ENCODE measurements around the gene ZNF275.

The ZNF275 gene

GRCh38 chrX:153374426-153374825 is 40.5 kb downstream of the ZNF275 start:
- no peaks in the 10 kb centered on the region for H3K27me3 ChIP-seq (ENCODE audit: control insufficient read depth in 1 of 2, insufficient read depth in 2 of 2, low read length in 2 of 2)
- no peaks in the 10 kb centered on the region for H3K36me3 ChIP-seq (ENCODE audit: control insufficient read depth in 1 of 2, insufficient read depth in 2 of 2, low read length in 2 of 2)
- no peak overlapping the region for H3K27ac ChIP-seq (ENCODE audit: low read depth, low read length)
- H3K9ac ChIP-seq (ENCODE audit: low read depth in 1 of 2, low read length in 2 of 2): no peak overlapping the region
- no peaks in the 10 kb centered on the region for H3K4me1 ChIP-seq (ENCODE audit: control insufficient read depth in 1 of 2, insufficient read depth in 2 of 2, low read length in 2 of 2)
- H3K4me3 ChIP-seq (ENCODE audit: low read depth in 1 of 2, low read length in 2 of 2): no peak overlapping the region
- no peaks in the 10 kb centered on the region for H3K9me3 ChIP-seq (ENCODE audit: control insufficient read depth in 1 of 2, low read length in 2 of 2)

- Histone ChIP-seq H3K9ac (ENCODE audit: low read depth in 1 of 2, low read length in 2 of 2) (no peak overlapping the region), H3K27me3 (ENCODE audit: control insufficient read depth in 1 of 2, insufficient read depth in 2 of 2, low read length in 2 of 2) (no peaks in the 10 kb centered on the region), H3K36me3 (ENCODE audit: control insufficient read depth in 1 of 2, insufficient read depth in 2 of 2, low read length in 2 of 2) (no peaks in the 10 kb centered on the region), H3K4me1 (ENCODE audit: control insufficient read depth in 1 of 2, insufficient read depth in 2 of 2, low read length in 2 of 2) (no peaks in the 10 kb centered on the region), H3K27ac (ENCODE audit: low read depth, low read length) (no peak overlapping the region), H3K4me3 (ENCODE audit: low read depth in 1 of 2, low read length in 2 of 2) (no peak overlapping the region), H3K9me3 (ENCODE audit: control insufficient read depth in 1 of 2, low read length in 2 of 2) (no peaks in the 10 kb centered on the region)
Measured at GRCh38 chrX:153375571-153375970, 41.6 kb downstream of the ZNF275 start.

GRCh38 chrX:153377727-153378126 is 43.8 kb downstream of the ZNF275 start:
- H3K9ac ChIP-seq (ENCODE audit: low read depth in 1 of 2, low read length in 2 of 2): no peak overlapping the region
- H3K4me3 ChIP-seq (ENCODE audit: low read depth in 1 of 2, low read length in 2 of 2): no peak overlapping the region
- no peaks in the 10 kb centered on the region for H3K9me3 ChIP-seq (ENCODE audit: control insufficient read depth in 1 of 2, low read length in 2 of 2)
- H3K27me3 ChIP-seq (ENCODE audit: control insufficient read depth in 1 of 2, insufficient read depth in 2 of 2, low read length in 2 of 2): no peaks in the 10 kb centered on the region
- H3K27ac ChIP-seq (ENCODE audit: low read depth, low read length): no peak overlapping the region
- H3K4me1 ChIP-seq (ENCODE audit: control insufficient read depth in 1 of 2, insufficient read depth in 2 of 2, low read length in 2 of 2): peaks cover 0 to 3% of the 10 kb centered on the region in 2 donors
- no peaks in the 10 kb centered on the region for H3K36me3 ChIP-seq (ENCODE audit: control insufficient read depth in 1 of 2, insufficient read depth in 2 of 2, low read length in 2 of 2)

- H3K27me3 ChIP-seq (ENCODE audit: control insufficient read depth in 1 of 2, insufficient read depth in 2 of 2, low read length in 2 of 2): no peaks in the 10 kb centered on the region
- no peak overlapping the region for H3K27ac ChIP-seq (ENCODE audit: low read depth, low read length)
- H3K4me1 ChIP-seq (ENCODE audit: control insufficient read depth in 1 of 2, insufficient read depth in 2 of 2, low read length in 2 of 2): peaks cover 0 to 3% of the 10 kb centered on the region in 2 donors
- no peaks in the 10 kb centered on the region for H3K9me3 ChIP-seq (ENCODE audit: control insufficient read depth in 1 of 2, low read length in 2 of 2)
- H3K36me3 ChIP-seq (ENCODE audit: control insufficient read depth in 1 of 2, insufficient read depth in 2 of 2, low read length in 2 of 2): no peaks in the 10 kb centered on the region
- no peak overlapping the region for H3K9ac ChIP-seq (ENCODE audit: low read depth in 1 of 2, low read length in 2 of 2)
- H3K4me3 ChIP-seq (ENCODE audit: low read depth in 1 of 2, low read length in 2 of 2): no peak overlapping the region
Measured at GRCh38 chrX:153378607-153379006, 44.7 kb downstream of the ZNF275 start.

DNA sequence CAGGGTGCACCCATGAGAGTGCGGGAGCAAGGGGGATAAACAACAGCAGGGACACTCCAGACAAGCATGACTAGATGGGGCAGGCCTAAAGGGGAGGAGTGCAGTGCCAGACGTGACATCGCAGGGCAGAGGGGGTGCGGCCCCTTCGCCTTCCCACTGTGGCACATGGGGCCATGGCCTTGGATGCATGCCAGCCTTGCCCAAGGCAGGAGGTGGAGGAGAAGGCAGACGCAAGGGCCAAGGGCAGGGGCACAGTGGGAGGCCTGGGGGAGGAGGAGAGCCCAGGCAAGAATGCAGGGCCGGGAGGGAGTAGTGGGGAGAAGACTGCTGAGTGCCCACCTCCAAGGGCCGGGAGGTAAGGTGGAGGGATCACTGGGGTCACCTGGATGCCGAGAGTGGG is 45.6 kb downstream of the ZNF275 start:
- Histone ChIP-seq H3K36me3 (ENCODE audit: control insufficient read depth in 1 of 2, insufficient read depth in 2 of 2, low read length in 2 of 2) (no peaks in the 10 kb centered on the region), H3K9me3 (ENCODE audit: control insufficient read depth in 1 of 2, low read length in 2 of 2) (no peaks in the 10 kb centered on the region), H3K9ac (ENCODE audit: low read depth in 1 of 2, low read length in 2 of 2) (no peak overlapping the region), H3K27ac (ENCODE audit: low read depth, low read length) (no peak overlapping the region), H3K4me1 (ENCODE audit: control insufficient read depth in 1 of 2, insufficient read depth in 2 of 2, low read length in 2 of 2) (peaks cover 0 to 3% of the 10 kb centered on the region in 2 donors), H3K4me3 (ENCODE audit: low read depth in 1 of 2, low read length in 2 of 2) (no peak overlapping the region), H3K27me3 (ENCODE audit: control insufficient read depth in 1 of 2, insufficient read depth in 2 of 2, low read length in 2 of 2) (no peaks in the 10 kb centered on the region)

GRCh38 chrX:153379971-153380581 is 46.1 kb downstream of the ZNF275 start:
- H3K9me3 ChIP-seq (ENCODE audit: control insufficient read depth in 1 of 2, low read length in 2 of 2): no peaks in the 10 kb centered on the region
- H3K4me1 ChIP-seq (ENCODE audit: control insufficient read depth in 1 of 2, insufficient read depth in 2 of 2, low read length in 2 of 2): peaks cover 0 to 3% of the 10 kb centered on the region in 2 donors
- H3K9ac ChIP-seq (ENCODE audit: low read depth in 1 of 2, low read length in 2 of 2): no peak overlapping the region
- no peak overlapping the region for H3K27ac ChIP-seq (ENCODE audit: low read depth, low read length)
- H3K36me3 ChIP-seq (ENCODE audit: control insufficient read depth in 1 of 2, insufficient read depth in 2 of 2, low read length in 2 of 2): no peaks in the 10 kb centered on the region
- H3K4me3 ChIP-seq (ENCODE audit: low read depth in 1 of 2, low read length in 2 of 2): no peak overlapping the region
- H3K27me3 ChIP-seq (ENCODE audit: control insufficient read depth in 1 of 2, insufficient read depth in 2 of 2, low read length in 2 of 2): no peaks in the 10 kb centered on the region

DNA sequence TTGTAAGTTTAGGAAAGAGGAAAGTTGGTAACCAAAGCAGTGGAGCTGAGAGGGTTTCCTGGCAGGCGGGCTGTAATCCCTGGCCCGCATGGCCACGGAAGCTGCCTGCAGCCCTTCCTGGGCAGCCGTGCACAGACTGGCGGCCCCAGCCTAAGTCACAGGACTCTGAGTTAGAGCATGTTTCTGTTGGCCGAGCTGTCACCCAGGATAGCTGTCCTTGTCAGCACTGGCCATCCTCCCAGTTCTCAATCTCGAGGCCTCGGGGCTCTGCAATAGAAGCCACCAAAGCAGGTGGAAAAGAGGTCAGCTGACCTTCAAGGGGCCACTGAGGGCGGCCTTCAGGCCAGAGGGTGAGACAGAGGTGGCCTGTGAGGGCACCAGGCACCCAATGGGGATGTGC is 46.7 kb downstream of the ZNF275 start:
- no peak overlapping the region for H3K27ac ChIP-seq (ENCODE audit: low read depth, low read length)

DNA sequence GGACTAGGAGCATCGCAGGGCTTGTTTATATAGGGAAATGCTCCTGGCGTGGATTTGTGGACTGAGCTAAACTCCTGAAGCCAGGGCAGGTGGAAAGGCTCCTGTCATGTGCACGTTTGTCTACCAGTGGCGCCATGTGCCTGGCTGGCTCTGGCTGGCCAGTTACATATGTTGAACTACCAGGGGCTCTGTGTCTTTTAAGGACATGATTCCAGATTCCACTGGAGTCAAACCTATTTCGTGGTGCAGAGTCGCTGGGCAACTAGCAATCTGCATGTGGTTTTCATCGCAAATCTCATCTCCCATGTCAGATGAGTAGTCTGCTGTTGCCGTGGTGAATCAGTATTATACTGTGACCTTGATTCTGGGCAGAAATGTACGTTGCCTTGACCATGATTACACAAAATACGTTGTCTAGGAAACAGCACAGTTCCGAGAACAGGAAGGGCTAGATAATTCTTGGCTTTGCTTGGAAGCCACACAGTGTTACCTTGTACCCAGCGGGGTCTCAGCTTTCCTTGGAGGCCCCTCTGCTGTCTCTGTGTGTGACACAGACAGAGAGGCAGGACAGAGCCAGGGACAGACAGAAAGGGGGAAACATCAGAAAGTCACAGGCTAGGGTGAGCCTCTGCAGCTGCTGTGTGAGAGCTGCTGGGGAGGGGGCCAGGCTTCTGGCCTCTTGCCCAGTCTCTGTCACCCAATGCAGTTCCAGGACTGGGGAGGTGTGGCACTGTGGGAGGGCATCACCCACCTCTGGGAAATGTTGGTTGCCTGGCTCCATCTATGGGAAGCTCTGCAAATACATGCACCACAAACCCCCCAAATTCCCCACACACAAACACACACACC is 48.0 kb downstream of the ZNF275 start:
- Histone ChIP-seq H3K9ac (ENCODE audit: low read depth in 1 of 2, low read length in 2 of 2) (no peak overlapping the region), H3K4me3 (ENCODE audit: low read depth in 1 of 2, low read length in 2 of 2) (no peak overlapping the region), H3K36me3 (ENCODE audit: control insufficient read depth in 1 of 2, insufficient read depth in 2 of 2, low read length in 2 of 2) (no peaks in the 10 kb centered on the region), H3K27me3 (ENCODE audit: control insufficient read depth in 1 of 2, insufficient read depth in 2 of 2, low read length in 2 of 2) (no peaks in the 10 kb centered on the region), H3K4me1 (ENCODE audit: control insufficient read depth in 1 of 2, insufficient read depth in 2 of 2, low read length in 2 of 2) (peaks cover 0 to 3% of the 10 kb centered on the region in 2 donors), H3K27ac (ENCODE audit: low read depth, low read length) (no peak overlapping the region), H3K9me3 (ENCODE audit: control insufficient read depth in 1 of 2, low read length in 2 of 2) (no peaks in the 10 kb centered on the region)

More for the DNA sequence above, 46.7 kb downstream of the ZNF275 start:
- Histone ChIP-seq H3K9me3 (ENCODE audit: control insufficient read depth in 1 of 2, low read length in 2 of 2) (no peaks in the 10 kb centered on the region), H3K27me3 (ENCODE audit: control insufficient read depth in 1 of 2, insufficient read depth in 2 of 2, low read length in 2 of 2) (no peaks in the 10 kb centered on the region), H3K4me1 (ENCODE audit: control insufficient read depth in 1 of 2, insufficient read depth in 2 of 2, low read length in 2 of 2) (peaks cover 0 to 3% of the 10 kb centered on the region in 2 donors), H3K36me3 (ENCODE audit: control insufficient read depth in 1 of 2, insufficient read depth in 2 of 2, low read length in 2 of 2) (no peaks in the 10 kb centered on the region), H3K4me3 (ENCODE audit: low read depth in 1 of 2, low read length in 2 of 2) (no peak overlapping the region), H3K9ac (ENCODE audit: low read depth in 1 of 2, low read length in 2 of 2) (no peak overlapping the region)

DNA sequence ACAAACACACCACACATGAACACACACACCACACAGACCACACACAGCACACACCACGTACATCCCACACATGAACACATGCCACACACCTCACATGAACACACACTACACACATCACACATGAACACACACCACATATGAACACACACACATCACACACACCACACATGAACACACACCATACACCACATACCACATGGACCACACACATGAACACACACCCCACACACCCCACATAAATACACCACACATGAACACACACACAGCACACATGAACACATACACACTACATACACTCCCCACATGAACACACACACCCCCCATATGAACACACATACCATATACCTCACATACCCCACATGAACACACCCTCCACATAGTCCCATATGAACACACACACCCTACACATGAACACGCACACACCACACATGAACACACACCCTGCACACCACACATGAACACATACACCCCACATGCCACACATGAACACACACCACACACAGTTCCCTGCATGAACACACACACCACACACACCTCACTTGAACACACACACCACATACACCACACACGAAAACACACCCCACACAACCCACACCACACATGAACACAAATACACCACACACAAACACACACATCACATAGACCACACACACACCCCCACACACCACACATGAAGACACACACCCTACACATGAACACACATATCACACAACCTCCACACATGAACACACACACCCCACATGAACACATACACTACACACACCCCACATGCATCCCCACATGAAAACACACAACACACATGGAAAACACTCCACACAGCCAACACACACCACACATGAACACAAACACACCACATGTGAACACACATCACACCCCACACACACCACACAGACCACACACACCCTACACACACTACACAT is 48.9 kb downstream of the ZNF275 start:
- Histone ChIP-seq H3K9ac (ENCODE audit: low read depth in 1 of 2, low read length in 2 of 2) (no peak overlapping the region), H3K4me3 (ENCODE audit: low read depth in 1 of 2, low read length in 2 of 2) (no peak overlapping the region), H3K4me1 (ENCODE audit: control insufficient read depth in 1 of 2, insufficient read depth in 2 of 2, low read length in 2 of 2) (peaks cover 0 to 3% of the 10 kb centered on the region in 2 donors), H3K36me3 (ENCODE audit: control insufficient read depth in 1 of 2, insufficient read depth in 2 of 2, low read length in 2 of 2) (no peaks in the 10 kb centered on the region), H3K27ac (ENCODE audit: low read depth, low read length) (no peak overlapping the region), H3K9me3 (ENCODE audit: control insufficient read depth in 1 of 2, low read length in 2 of 2) (no peaks in the 10 kb centered on the region), H3K27me3 (ENCODE audit: control insufficient read depth in 1 of 2, insufficient read depth in 2 of 2, low read length in 2 of 2) (no peaks in the 10 kb centered on the region)

DNA sequence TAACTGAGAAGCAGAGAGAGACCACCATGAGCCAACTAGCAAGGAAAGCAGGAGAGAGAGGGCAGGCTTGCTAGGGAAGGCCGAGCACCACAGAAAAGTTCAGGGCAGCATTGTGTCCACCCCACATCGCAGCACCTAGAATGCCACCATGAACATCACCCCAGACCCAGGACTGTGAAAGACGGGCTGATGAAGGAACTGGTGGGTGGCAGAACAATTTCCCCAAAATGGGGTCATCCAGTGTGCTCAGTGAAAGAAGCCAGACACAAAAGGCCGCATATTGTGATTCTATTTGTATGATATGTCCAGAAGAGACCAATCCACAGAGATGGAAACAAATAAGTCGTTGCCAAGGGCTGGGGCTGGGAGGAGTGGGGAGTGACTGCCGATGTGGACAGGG is 50.4 kb downstream of the ZNF275 start:
- no peak overlapping the region for H3K27ac ChIP-seq (ENCODE audit: low read depth, low read length)
- no peaks in the 10 kb centered on the region for H3K36me3 ChIP-seq (ENCODE audit: control insufficient read depth in 1 of 2, insufficient read depth in 2 of 2, low read length in 2 of 2)
- peaks cover 0 to 3% of the 10 kb centered on the region in 2 donors for H3K4me1 ChIP-seq (ENCODE audit: control insufficient read depth in 1 of 2, insufficient read depth in 2 of 2, low read length in 2 of 2)
- H3K27me3 ChIP-seq (ENCODE audit: control insufficient read depth in 1 of 2, insufficient read depth in 2 of 2, low read length in 2 of 2): no peaks in the 10 kb centered on the region
- no peak overlapping the region for H3K9ac ChIP-seq (ENCODE audit: low read depth in 1 of 2, low read length in 2 of 2)
- H3K4me3 ChIP-seq (ENCODE audit: low read depth in 1 of 2, low read length in 2 of 2): no peak overlapping the region
- no peaks in the 10 kb centered on the region for H3K9me3 ChIP-seq (ENCODE audit: control insufficient read depth in 1 of 2, low read length in 2 of 2)
